ENCODE results near the gene PALM.

DNA sequence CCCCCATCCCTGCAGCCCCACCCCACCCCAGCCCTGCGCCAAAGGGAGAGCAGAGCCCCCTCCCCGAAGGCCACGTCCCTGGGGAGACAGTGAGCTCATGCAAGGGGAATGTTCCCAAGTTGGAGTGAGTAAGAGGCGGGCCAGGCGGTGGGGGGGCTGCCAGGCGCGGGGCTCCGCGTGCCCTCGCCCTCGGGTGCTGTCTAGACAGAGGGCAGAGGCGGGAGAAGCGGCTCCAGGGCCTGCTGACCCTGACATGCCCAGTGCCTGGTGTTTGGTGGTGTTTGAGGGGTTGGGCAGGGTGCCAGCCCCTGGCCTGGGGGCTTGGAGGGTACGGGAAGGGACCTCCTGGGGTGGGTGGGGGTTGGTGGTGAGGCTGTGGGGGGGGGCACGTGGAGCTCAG, 31.5 kb upstream of the PALM start:
- TF ChIP-seq, protein P1, sequence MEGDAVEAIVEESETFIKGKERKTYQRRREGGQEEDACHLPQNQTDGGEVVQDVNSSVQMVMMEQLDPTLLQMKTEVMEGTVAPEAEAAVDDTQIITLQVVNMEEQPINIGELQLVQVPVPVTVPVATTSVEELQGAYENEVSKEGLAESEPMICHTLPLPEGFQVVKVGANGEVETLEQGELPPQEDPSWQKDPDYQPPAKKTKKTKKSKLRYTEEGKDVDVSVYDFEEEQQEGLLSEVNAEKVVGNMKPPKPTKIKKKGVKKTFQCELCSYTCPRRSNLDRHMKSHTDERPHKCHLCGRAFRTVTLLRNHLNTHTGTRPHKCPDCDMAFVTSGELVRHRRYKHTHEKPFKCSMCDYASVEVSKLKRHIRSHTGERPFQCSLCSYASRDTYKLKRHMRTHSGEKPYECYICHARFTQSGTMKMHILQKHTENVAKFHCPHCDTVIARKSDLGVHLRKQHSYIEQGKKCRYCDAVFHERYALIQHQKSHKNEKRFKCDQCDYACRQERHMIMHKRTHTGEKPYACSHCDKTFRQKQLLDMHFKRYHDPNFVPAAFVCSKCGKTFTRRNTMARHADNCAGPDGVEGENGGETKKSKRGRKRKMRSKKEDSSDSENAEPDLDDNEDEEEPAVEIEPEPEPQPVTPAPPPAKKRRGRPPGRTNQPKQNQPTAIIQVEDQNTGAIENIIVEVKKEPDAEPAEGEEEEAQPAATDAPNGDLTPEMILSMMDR (IDR thresholded peaks at IDR 0.05; ENCODE audit: insufficient read depth, low read depth, low read length), result no peak
- TF ChIP-seq EZH2 (IDR thresholded peaks at IDR 0.05; ENCODE audit: insufficient read depth, low read length), result no peak
